CD8-positive, alpha-beta memory T cell (primary cell): ENCODE data around the gene PPOX. TPM values are rescaled to one million over a fixed set of nuclear protein-coding genes. Genes with fewer than 3 reads are reported as not detected.

Experiments
- CTCF ChIA-PET: fragments of 350-600 bp; sonication (Branson Sonifier 250); formaldehyde crosslinking; loops from one replicate; lab custom pipeline; 2021; ENCODE audit warnings: antibody characterized with exemption; lab: Charles Lee
- POLR2A ChIA-PET: fragments of 350-600 bp; sonication (Branson Sonifier 250); formaldehyde crosslinking; loops from one replicate; lab custom pipeline; 2021; ENCODE audit warnings: antibody characterized with exemption; lab: Charles Lee
- DNase-seq, 5 donors: peaks; one replicate each; pipeline versions ENCODE4 v3.0.0 to v3.0.0-alpha.2; 2020 to 2022; ENCODE audit warnings: mixed read lengths in 1 of 5
- H3K27ac ChIP-seq: one replicate; pipeline ENCODE4 v1.7.0; 2013; ENCODE audit warnings: low read depth, mild to moderate bottlenecking, low read length, moderate library complexity
- H3K27me3 ChIP-seq: 2 replicates; pipeline ENCODE4 v1.7.0; 2013; ENCODE audit warnings: low read length, mild to moderate bottlenecking; ENCODE audit not compliant: insufficient read depth, poor library complexity, severe bottlenecking
- H3K36me3 ChIP-seq: 2 replicates; pipeline ENCODE4 v1.7.0; 2013; ENCODE audit warnings: mild to moderate bottlenecking, low read length, moderate library complexity; ENCODE audit not compliant: insufficient read depth
- H3K4me1 ChIP-seq: 2 replicates; pipeline ENCODE4 v1.7.0; 2013; ENCODE audit warnings: mild to moderate bottlenecking, low read length, moderate library complexity; ENCODE audit not compliant: insufficient read depth
- H3K4me3 ChIP-seq: 2 replicates; pipeline ENCODE4 v1.7.0; 2013; ENCODE audit warnings: mild to moderate bottlenecking, low read length
- H3K9me3 ChIP-seq: 2 replicates; pipeline ENCODE4 v1.7.0; 2013; ENCODE audit warnings: mild to moderate bottlenecking, low read length
- H3K27ac Mint-ChIP-seq, 8 donors: one replicate each; pipeline ENCODE4 v1.8.0; 2020 to 2021; ENCODE audit warnings: mixed read lengths in 8 of 8, mild to moderate bottlenecking in 6 of 8, inconsistent platforms in 3 of 8, moderate library complexity in 3 of 8
- H3K27me3 Mint-ChIP-seq, 2 donors: one replicate each; pipeline ENCODE4 v1.8.0; 2020 to 2021; ENCODE audit warnings: mixed read lengths in 2 of 2, mild to moderate bottlenecking in 1 of 2, moderate library complexity in 1 of 2
- H3K36me3 Mint-ChIP-seq, 3 donors: one replicate each; pipeline ENCODE4 v1.8.0; 2020 to 2021; ENCODE audit warnings: mixed read lengths in 3 of 3, inconsistent platforms in 1 of 3, mild to moderate bottlenecking in 1 of 3
- H3K4me1 Mint-ChIP-seq, 3 donors: one replicate each; pipeline ENCODE4 v1.8.0; 2020 to 2021; ENCODE audit warnings: mixed read lengths in 3 of 3, inconsistent platforms in 1 of 3, mild to moderate bottlenecking in 1 of 3
- H3K4me3 Mint-ChIP-seq, 7 donors: one replicate each; pipeline ENCODE4 v1.8.0; 2020 to 2021; ENCODE audit warnings: mixed read lengths in 7 of 7, mild to moderate bottlenecking in 6 of 7, moderate library complexity in 4 of 7, inconsistent platforms in 2 of 7
- H3K9me3 Mint-ChIP-seq, 5 donors: one replicate each; pipeline ENCODE4 v1.8.0; 2020 to 2022; ENCODE audit warnings: mixed read lengths in 5 of 5, mild to moderate bottlenecking in 3 of 5, moderate library complexity in 2 of 5, inconsistent platforms in 1 of 5
- polyA plus RNA-seq: library from polyadenylated mRNA; unstranded; fragments of 300-500 nt; fragmentation: Illumina TruSeq; gene quantifications from one replicate; pipeline ENCODE4 v1.2.3, GENCODE V29; 2021
- total RNA-seq, 2 experiments: library from RNA; stranded (reverse); gene quantifications; one replicate each; pipeline ENCODE4 v1.2.3, GENCODE V29; 2021

Gene PPOX
- total and polyA plus RNA-seq, 3 experiments from 2014 or later = 17.6 to 31.3 (median 24.4) TPM

DNA sequence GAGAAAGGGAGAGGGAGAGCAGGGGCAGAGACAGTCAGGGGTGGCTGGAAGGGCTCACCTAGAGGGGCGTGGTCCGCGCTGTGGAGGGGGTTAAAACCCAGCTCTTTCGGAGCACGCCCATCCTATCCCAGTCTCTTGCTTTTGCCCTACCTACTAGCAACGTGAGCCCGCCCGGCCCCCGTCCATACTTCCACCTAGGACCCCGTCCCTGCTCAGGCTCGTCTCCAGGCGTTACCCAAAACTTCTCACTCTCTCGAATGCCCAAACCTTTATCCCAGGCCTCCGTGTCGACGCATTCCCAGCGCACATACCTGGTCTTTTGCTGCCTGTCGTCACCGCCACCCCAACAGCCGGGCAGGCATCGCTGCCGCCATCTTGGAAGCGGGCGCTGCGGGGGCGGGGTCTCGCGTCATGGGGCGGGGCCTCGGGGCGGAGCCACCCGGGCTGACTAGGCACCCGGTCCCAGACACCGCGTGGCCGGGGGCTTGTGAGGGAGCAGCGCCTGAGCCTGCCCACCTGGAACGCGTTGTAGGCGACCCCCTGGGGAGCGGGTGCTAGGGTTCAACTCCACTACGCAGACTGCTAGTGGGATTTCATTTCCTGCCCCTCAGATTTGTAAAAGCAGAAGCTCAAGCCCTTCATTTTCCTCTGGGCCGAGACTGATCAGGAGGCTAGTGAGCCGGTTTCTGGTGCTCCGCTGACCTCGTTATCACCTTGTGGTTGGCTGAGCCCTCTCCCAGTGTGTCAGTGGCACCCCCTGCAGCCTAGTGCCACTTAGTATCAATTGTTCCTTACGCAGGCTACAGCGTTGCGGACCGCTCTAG lies 11.1 kb downstream of the PPOX start, which contains the start of gene B4GALT3:
Gene B4GALT3 (minus strand): TSS at position 396 of the 824 bp plus-strand sequence. CDS start 1,447 bp downstream, outside the sequence.
- Histone ChIP-seq H3K4me1 (peaks cover 47% of the 10 kb centered on the region), H3K27ac (peak within 1 kb of the TSS; percentile 89), H3K36me3 (peaks cover 30% of the 10 kb centered on the region), H3K27me3 (no peaks in the 10 kb centered on the region), H3K4me3 (peak within 1 kb of the TSS; percentile 98), H3K9me3 (no peaks in the 10 kb centered on the region)
- ChIA-PET CTCF (interaction anchor here (0.8 to 3.3 kb wide), 9 partner anchors 11 to 205 kb away, joined by 3 to 17 read pairs (median 3); partner anchors contain the start of genes PPOX, TOMM40L and UFC1), POLR2A (interaction anchor here (1.0 to 2.1 kb wide), 6 partner anchors 9 to 48 kb away, joined by 3 to 15 read pairs (median 5); partner anchors contain the start of genes NDUFS2, PPOX, TOMM40L and UFC1)
- peaks cover 0 to 5% of the 10 kb centered on the region in 2 donors for H3K27me3 Mint-ChIP-seq
- H3K27ac Mint-ChIP-seq = peak within 1 kb of the TSS; percentile 93 to 100 (median 99)
- H3K36me3 Mint-ChIP-seq = peaks cover 0 to 50% (median 13%) of the 10 kb centered on the region in 3 donors
- H3K4me3 Mint-ChIP-seq = peak within 1 kb of the TSS; percentile 95 to 100 (median 100)
- DNase-seq = peak; percentile 88 to 94 (median 92)
- peaks cover 68 to 87% (median 85%) of the 10 kb centered on the region in 3 donors for H3K4me1 Mint-ChIP-seq
- H3K9me3 Mint-ChIP-seq = no peaks in the 10 kb centered on the region

DNA sequence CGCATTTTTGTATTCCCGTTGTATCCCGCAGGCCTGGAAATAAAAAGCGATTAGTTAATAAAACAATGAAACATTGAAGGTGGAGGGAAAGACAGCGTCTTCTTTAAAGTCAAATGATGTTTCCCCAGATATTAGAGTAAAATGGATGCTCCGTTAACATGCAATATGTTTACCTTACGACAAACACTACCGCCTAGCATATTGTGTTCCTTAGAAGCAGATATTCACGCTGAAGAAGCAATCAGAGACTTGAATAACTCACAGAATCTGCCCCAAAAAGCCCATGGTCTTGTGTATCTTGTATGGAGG lies 11.7 kb downstream of the PPOX start:
- DNase-seq = no peak
- H3K27me3 ChIP-seq = no peaks in the 10 kb centered on the region
- Mint-ChIP-seq H3K36me3 (peaks cover 0 to 44% (median 13%) of the 10 kb centered on the region in 3 donors), H3K4me3 (peak overlapping the region; percentile 95 to 100 (median 100)), H3K4me1 (peaks cover 67 to 87% (median 85%) of the 10 kb centered on the region in 3 donors), H3K27ac (peak overlapping the region; percentile 93 to 100 (median 99)), H3K9me3 (no peaks in the 10 kb centered on the region), H3K27me3 (peaks cover 0 to 5% of the 10 kb centered on the region in 2 donors)
- ChIA-PET POLR2A (interaction anchor here (1.1 to 2.1 kb wide), 4 partner anchors 8 to 48 kb away, joined by 3 to 15 read pairs (median 8); partner anchors contain the start of genes NDUFS2, PPOX and TOMM40L), CTCF (interaction anchor here (0.8 to 3.3 kb wide), 6 partner anchors 11 to 204 kb away, joined by 3 to 17 read pairs (median 4); partner anchors contain the start of genes PPOX and TOMM40L)
- H3K4me3 ChIP-seq = peak overlapping the region; percentile 98
- peaks cover 25% of the 10 kb centered on the region for H3K36me3 ChIP-seq
- peaks cover 52% of the 10 kb centered on the region for H3K4me1 ChIP-seq
- peak overlapping the region; percentile 89 for H3K27ac ChIP-seq
- no peaks in the 10 kb centered on the region for H3K9me3 ChIP-seq

- POLR2A ChIA-PET = interaction anchor here (1.1 to 1.2 kb wide), 2 partner anchors 21 to 24 kb away, joined by 4 to 12 read pairs; no protein-coding TSS in a partner anchor
- CTCF ChIA-PET = interaction anchor here (1.1 to 5.6 kb wide), 5 partner anchors 13 to 126 kb away, joined by 5 to 71 read pairs (median 20); partner anchors contain the start of genes NDUFS2, PPOX and TOMM40L
- Histone ChIP-seq H3K36me3 (peaks cover 12% of the 10 kb centered on the region), H3K27me3 (no peaks in the 10 kb centered on the region), H3K4me1 (peaks cover 70% of the 10 kb centered on the region), H3K9me3 (no peaks in the 10 kb centered on the region), H3K4me3 (no peak overlapping the region), H3K27ac (no peak overlapping the region)
- Mint-ChIP-seq H3K4me1 (peaks cover 76 to 88% (median 87%) of the 10 kb centered on the region in 3 donors), H3K9me3 (no peaks in the 10 kb centered on the region), H3K36me3 (peaks cover 0 to 31% (median 3%) of the 10 kb centered on the region in 3 donors), H3K27ac (peak overlapping the region in 7 of 8 donors; percentile 47 to 90 (median 84)), H3K27me3 (peaks cover 0 to 3% of the 10 kb centered on the region in 2 donors), H3K4me3 (peak overlapping the region in 4 of 7 donors; percentile 32 to 69 (median 38))
- no peak for DNase-seq
Observed at GRCh38 chr1:161179698-161180097, 13.5 kb downstream of the PPOX start.

DNA sequence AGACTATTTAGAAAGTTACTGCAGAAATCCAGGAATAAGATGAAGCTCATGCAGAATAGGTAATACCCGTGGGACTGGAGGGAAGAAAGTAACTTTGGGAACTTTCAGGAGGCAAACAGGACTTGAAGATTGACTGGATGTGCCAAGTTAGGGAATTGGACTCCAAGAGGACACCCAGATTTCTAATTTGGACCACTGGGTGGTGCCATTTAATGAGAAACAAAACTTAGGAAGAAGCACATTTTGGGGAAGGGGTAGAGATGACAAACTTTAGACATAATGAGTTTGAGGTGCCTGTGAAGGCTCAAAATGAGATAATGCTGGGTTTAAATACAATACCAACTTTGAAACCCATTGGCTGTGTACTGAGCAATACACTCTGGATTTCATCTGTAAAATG lies 14.4 kb downstream of the PPOX start:
- H3K9me3 ChIP-seq = no peaks in the 10 kb centered on the region
- peaks cover 0 to 3% of the 10 kb centered on the region in 2 donors for H3K27me3 Mint-ChIP-seq
- H3K4me1 Mint-ChIP-seq = peaks cover 75 to 86% (median 85%) of the 10 kb centered on the region in 3 donors
- no peaks in the 10 kb centered on the region for H3K27me3 ChIP-seq
- ChIA-PET CTCF (interaction anchor here (0.6 to 5.6 kb wide), 7 partner anchors 12 to 201 kb away, joined by 4 to 71 read pairs (median 13); partner anchors contain the start of genes NDUFS2, PPOX and TOMM40L), POLR2A (interaction anchor here (2.6 kb wide), 1 partner anchor 45 kb away, joined by 14 read pairs; the partner anchor contains the start of gene TOMM40L)
- H3K4me3 ChIP-seq = no peak overlapping the region
- peaks cover 73% of the 10 kb centered on the region for H3K4me1 ChIP-seq
- H3K27ac ChIP-seq = no peak overlapping the region
- H3K4me3 Mint-ChIP-seq = peak overlapping the region; percentile 14 to 78 (median 38)
- DNase-seq = no peak
- H3K27ac Mint-ChIP-seq = peak overlapping the region; percentile 13 to 92 (median 84)
- no peaks in the 10 kb centered on the region for H3K9me3 Mint-ChIP-seq
- peaks cover 4% of the 10 kb centered on the region for H3K36me3 ChIP-seq
- H3K36me3 Mint-ChIP-seq = peaks cover 0 to 22% (median 3%) of the 10 kb centered on the region in 3 donors

- peaks cover 0 to 1% of the 10 kb centered on the region in 2 donors for H3K27me3 Mint-ChIP-seq
- H3K4me3 ChIP-seq = peak overlapping the region; percentile 26
- H3K9me3 Mint-ChIP-seq = no peaks in the 10 kb centered on the region
- H3K36me3 ChIP-seq = no peaks in the 10 kb centered on the region
- H3K9me3 ChIP-seq = no peaks in the 10 kb centered on the region
- peaks cover 76% of the 10 kb centered on the region for H3K4me1 ChIP-seq
- POLR2A ChIA-PET = interaction anchor here (0.9 to 2.6 kb wide), 10 partner anchors 9 to 136 kb away, joined by 3 to 15 read pairs (median 7); partner anchors contain the start of genes NDUFS2, PPOX, SDHC and TOMM40L
- peaks cover 0 to 6% (median 2%) of the 10 kb centered on the region in 3 donors for H3K36me3 Mint-ChIP-seq
- peak overlapping the region; percentile 60 for H3K27ac ChIP-seq
- peak overlapping the region; percentile 71 to 99 (median 79) for H3K4me3 Mint-ChIP-seq
- H3K27me3 ChIP-seq = no peaks in the 10 kb centered on the region
- DNase-seq = peak in 3 of 5 donors; percentile 50 to 72 (median 54)
- peaks cover 73 to 86% (median 85%) of the 10 kb centered on the region in 3 donors for H3K4me1 Mint-ChIP-seq
- peak overlapping the region; percentile 81 to 99 (median 92) for H3K27ac Mint-ChIP-seq
- CTCF ChIA-PET = interaction anchor here (1.0 to 5.6 kb wide), 10 partner anchors 11 to 200 kb away, joined by 3 to 71 read pairs (median 10); partner anchors contain the start of genes NDUFS2, PPOX and TOMM40L
Observed at GRCh38 chr1:161182214-161182613, 16.0 kb downstream of the PPOX start.

DNA sequence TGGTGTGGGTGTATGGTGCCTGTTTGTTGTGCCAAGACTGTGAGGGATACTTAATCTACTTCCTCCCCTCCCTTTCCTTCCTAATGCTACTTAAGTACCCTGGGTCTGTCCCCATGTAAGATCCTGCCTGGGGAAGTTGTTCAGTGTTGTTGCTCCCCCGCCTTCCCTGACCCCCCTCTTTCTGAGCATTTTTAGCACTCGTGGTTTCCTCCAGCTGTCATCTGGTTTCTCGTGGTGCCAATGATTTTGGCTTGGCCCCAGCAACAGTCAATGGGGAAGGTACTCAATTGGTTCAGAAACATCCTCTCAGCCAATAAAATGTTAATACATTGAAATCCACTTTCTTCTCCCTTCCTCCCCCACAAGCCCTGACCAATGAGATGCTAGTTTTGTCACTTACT lies 19.1 kb downstream of the PPOX start:
- CTCF ChIA-PET = interaction anchor here (0.6 to 2.4 kb wide), 4 partner anchors 17 to 213 kb away, joined by 3 to 10 read pairs (median 6); partner anchors contain the start of genes NDUFS2 and TOMM40L
- H3K9me3 ChIP-seq = no peaks in the 10 kb centered on the region

More for the DNA sequence above, 19.1 kb downstream of the PPOX start:
- H3K4me3 Mint-ChIP-seq = peak overlapping the region; percentile 82 to 94 (median 88)
- H3K27me3 Mint-ChIP-seq = peaks cover 0 to 1% of the 10 kb centered on the region in 2 donors
- peaks cover 85% of the 10 kb centered on the region for H3K4me1 ChIP-seq
- H3K4me3 ChIP-seq = peak overlapping the region; percentile 19
- no peaks in the 10 kb centered on the region for H3K9me3 Mint-ChIP-seq
- H3K36me3 Mint-ChIP-seq = peaks cover 0 to 5% (median 0%) of the 10 kb centered on the region in 3 donors
- peaks cover 75 to 87% (median 86%) of the 10 kb centered on the region in 3 donors for H3K4me1 Mint-ChIP-seq
- H3K27ac ChIP-seq = peak overlapping the region; percentile 28
- H3K36me3 ChIP-seq = no peaks in the 10 kb centered on the region
- POLR2A ChIA-PET = interaction anchor here (0.6 to 1.3 kb wide), 5 partner anchors 8 to 351 kb away, joined by 3 to 11 read pairs (median 3); partner anchors contain the start of genes B4GALT3 and TSTD1
- peak overlapping the region; percentile 58 to 98 (median 90) for H3K27ac Mint-ChIP-seq
- no peaks in the 10 kb centered on the region for H3K27me3 ChIP-seq
- DNase-seq = peak; percentile 64 to 90 (median 86)
